ENCODE data around the gene DNAJC17.

The DNAJC17 gene

GRCh38 chr15:40789999-40790398 is 17.3 kb downstream of the DNAJC17 start:
- no peak for DNase-seq (ENCODE audit: low read depth)

- DNase-seq (ENCODE audit: low read depth) = no peak
These were observed 18.2 kb downstream of the DNAJC17 start for GRCh38 chr15:40789119-40789518.

GRCh38 chr15:40787991-40788390 is 19.3 kb downstream of the DNAJC17 start:
- no peak for DNase-seq (ENCODE audit: low read depth)

- DNase-seq (ENCODE audit: low read depth) = no peak
These were observed 19.9 kb downstream of the DNAJC17 start for GRCh38 chr15:40787344-40787841.

- no peak for DNase-seq (ENCODE audit: low read depth)
These were observed 21.5 kb downstream of the DNAJC17 start for GRCh38 chr15:40785814-40786213.

GRCh38 chr15:40785164-40785563 is 22.1 kb downstream of the DNAJC17 start:
- no peak for DNase-seq (ENCODE audit: low read depth)

- DNase-seq (ENCODE audit: low read depth) = no peak
These were observed 24.6 kb downstream of the DNAJC17 start for GRCh38 chr15:40782609-40783227.

GRCh38 chr15:40776537-40777141 is 30.6 kb downstream of the DNAJC17 start:
- DNase-seq (ENCODE audit: low read depth) = no peak

GRCh38 chr15:40775740-40776536 is 31.3 kb downstream of the DNAJC17 start:
- no peak for DNase-seq (ENCODE audit: low read depth)

- no peak for DNase-seq (ENCODE audit: low read depth)
These were observed 32.3 kb downstream of the DNAJC17 start for GRCh38 chr15:40775007-40775406.

GRCh38 chr15:40773902-40774301 is 33.4 kb downstream of the DNAJC17 start:
- no peak for DNase-seq (ENCODE audit: low read depth)

- no peak for DNase-seq (ENCODE audit: low read depth)
These were observed 33.8 kb downstream of the DNAJC17 start for GRCh38 chr15:40773496-40773895.

- no peak for DNase-seq (ENCODE audit: low read depth)
These were observed 35.3 kb downstream of the DNAJC17 start for GRCh38 chr15:40772014-40772413.

- DNase-seq (ENCODE audit: low read depth) = no peak
These were observed 36.0 kb downstream of the DNAJC17 start for GRCh38 chr15:40771242-40771641.

GRCh38 chr15:40770147-40770721 is 37.0 kb downstream of the DNAJC17 start:
- DNase-seq (ENCODE audit: low read depth) = no peak

- DNase-seq (ENCODE audit: low read depth) = no peak
These were observed 37.8 kb downstream of the DNAJC17 start, which contains the start of gene C15orf62 for GRCh38 chr15:40769274-40770146. C15orf62 (plus strand) TSS chr15:40769980; CDS start chr15:40770496, 516 bp downstream.

- DNase-seq (ENCODE audit: low read depth) = no peak
These were observed 38.6 kb downstream of the DNAJC17 start for GRCh38 chr15:40768521-40769273.

GRCh38 chr15:40767838-40768500 is 39.3 kb downstream of the DNAJC17 start:
- no peak for DNase-seq (ENCODE audit: low read depth)

GRCh38 chr15:40766906-40767837 is 40.1 kb downstream of the DNAJC17 start:
- no peak for DNase-seq (ENCODE audit: low read depth)

All from CMK (cell line).